HepG2 (cell line): ENCODE data around the gene IPP. TPM values are rescaled to one million over a fixed set of nuclear protein-coding genes. Genes with fewer than 3 reads are reported as not detected.

Experiments
- AGO2 ChIP-seq: fragments of 200-400 bp; formaldehyde crosslinking; optimal IDR thresholded peaks from 2 replicates; pipeline ENCODE3; 2017; ENCODE audit warnings: mild to moderate bottlenecking, low read depth, low read length, moderate library complexity
- ASH2L ChIP-seq: fragments of 300-600, 200-600 bp; sonication (generic); IDR thresholded peaks from 2 replicates; pipeline ENCODE4 v1.7.0; 2017; ENCODE audit warnings: low read depth, mild to moderate bottlenecking, moderate library complexity, mixed read lengths, low read length; ENCODE audit not compliant: insufficient read length
- ATF2 ChIP-seq: sonication (generic); formaldehyde crosslinking; IDR thresholded peaks from 2 replicates; pipeline ENCODE4 v1.4.0; 2020; ENCODE audit warnings: missing genetic modification reagents
- BCL6 ChIP-seq: IDR thresholded peaks from 2 replicates; pipeline ENCODE4 v1.6.1; 2016; ENCODE audit warnings: missing genetic modification reagents, missing compliant biosample characterization
- DR1 ChIP-seq: sonication (generic); formaldehyde crosslinking; IDR thresholded peaks from 2 replicates; pipeline ENCODE4 v1.8.0; 2021; ENCODE audit warnings: mild to moderate bottlenecking, missing genetic modification reagents, inconsistent platforms
- KAT8 ChIP-seq: IDR thresholded peaks from 2 replicates; pipeline ENCODE4 v1.6.1; 2016; ENCODE audit warnings: missing genetic modification reagents, missing compliant biosample characterization
- KLF13 ChIP-seq: sonication (generic); formaldehyde crosslinking; IDR thresholded peaks from 2 replicates; pipeline ENCODE4 v1.4.0; 2020; ENCODE audit warnings: mild to moderate bottlenecking, missing genetic modification reagents
- MTF1 ChIP-seq: sonication (generic); formaldehyde crosslinking; IDR thresholded peaks from 2 replicates; pipeline ENCODE4 v1.5.0; 2020; ENCODE audit warnings: missing genetic modification reagents
- PAF1 ChIP-seq: IDR thresholded peaks from 2 replicates; pipeline ENCODE4 v1.6.1; 2016; ENCODE audit warnings: missing genetic modification reagents, missing compliant biosample characterization
- PHF21A ChIP-seq: sonication (generic); formaldehyde crosslinking; IDR thresholded peaks from 2 replicates; pipeline ENCODE4 v1.5.0; 2020; ENCODE audit warnings: mild to moderate bottlenecking, missing genetic modification reagents
- PHF5A ChIP-seq: IDR thresholded peaks from one replicate; pipeline ENCODE4 v1.6.1; 2018; ENCODE audit warnings: low read depth, missing genetic modification reagents; ENCODE audit not compliant: unreplicated experiment
- SAFB2 ChIP-seq: sonication (generic); formaldehyde crosslinking; IDR thresholded peaks from 2 replicates; pipeline ENCODE4 v1.5.1; 2020; ENCODE audit warnings: missing genetic modification reagents, low read depth, mild to moderate bottlenecking, borderline replicate concordance
- SP1 ChIP-seq, 2 experiments: fragments of 450-650 bp in 1 of 2; sonication (generic) in 1 of 2; formaldehyde crosslinking in 1 of 2; IDR thresholded peaks; 2 replicates each; pipeline versions ENCODE4 v1.4.0 to v1.6.1; 2016 to 2020; ENCODE audit warnings: missing genetic modification reagents in 1 of 2
- SPEN ChIP-seq: sonication (generic); formaldehyde crosslinking; IDR thresholded peaks from 2 replicates; pipeline ENCODE4 v1.5.1; 2020; ENCODE audit warnings: low read depth, mild to moderate bottlenecking, missing genetic modification reagents
- STAT5B ChIP-seq: sonication (generic); formaldehyde crosslinking; IDR thresholded peaks from 2 replicates; pipeline ENCODE4 v1.4.0; 2020; ENCODE audit warnings: missing genetic modification reagents
- TARDBP ChIP-seq: sonication (generic); formaldehyde crosslinking; IDR thresholded peaks from 2 replicates; pipeline ENCODE4 v1.8.0; 2022; ENCODE audit warnings: mild to moderate bottlenecking, missing genetic modification reagents
- TCF12 ChIP-seq, 2 experiments: fragments of 450-650 bp in 1 of 2; sonication (generic) in 1 of 2; formaldehyde crosslinking in 1 of 2; IDR thresholded peaks; 2 replicates each; pipeline versions ENCODE4 v1.6.1 to v1.8.0; 2017 to 2022; ENCODE audit warnings: antibody characterized with exemption in 1 of 2, mild to moderate bottlenecking in 1 of 2, missing genetic modification reagents in 1 of 2, moderate library complexity in 1 of 2
- ZBTB42 ChIP-seq: sonication (generic); formaldehyde crosslinking; IDR thresholded peaks from 2 replicates; pipeline ENCODE4 v1.5.0; 2020; ENCODE audit warnings: mild to moderate bottlenecking, missing genetic modification reagents
- ZNF224 ChIP-seq: sonication (generic); formaldehyde crosslinking; IDR thresholded peaks from 2 replicates; pipeline ENCODE4 v1.5.0; 2020; ENCODE audit warnings: mild to moderate bottlenecking, missing genetic modification reagents
- ZNF256 ChIP-seq: sonication (generic); formaldehyde crosslinking; conservative IDR thresholded peaks from 2 replicates; pipeline ENCODE4 v1.4.0; 2020; ENCODE audit warnings: missing genetic modification reagents
- ZNF503 ChIP-seq: sonication (generic); formaldehyde crosslinking; IDR thresholded peaks from 2 replicates; pipeline ENCODE4 v1.4.0; 2020; ENCODE audit warnings: missing genetic modification reagents
- ZNF510 ChIP-seq: sonication (generic); formaldehyde crosslinking; IDR thresholded peaks from 2 replicates; pipeline ENCODE4 v1.4.0; 2020; ENCODE audit warnings: low read depth, mild to moderate bottlenecking, missing genetic modification reagents
- ZNF569 ChIP-seq: sonication (generic); formaldehyde crosslinking; IDR thresholded peaks from 2 replicates; pipeline ENCODE4 v1.5.0; 2020; ENCODE audit warnings: mild to moderate bottlenecking, missing genetic modification reagents, moderate library complexity, borderline replicate concordance
- ZNF619 ChIP-seq: sonication (generic); formaldehyde crosslinking; IDR thresholded peaks from 2 replicates; pipeline ENCODE4 v1.4.0; 2020; ENCODE audit warnings: mild to moderate bottlenecking, missing genetic modification reagents
- ZSCAN9 ChIP-seq: IDR thresholded peaks from 2 replicates; pipeline ENCODE4 v1.6.1; 2016; ENCODE audit warnings: borderline replicate concordance
- polyA plus RNA-seq, 8 experiments: library from polyadenylated mRNA; depleted of rRNA in 3 of 8; stranded (reverse) in 7 of 8; unstranded in 1 of 8; fragments of >200 nt; fragmentation: Illumina TruSeq in 4 of 8; extraction: Trizol in 4 of 8; gene quantifications; 2 replicates each; pipeline versions ENCODE4 v1.2.1 to v1.2.3, GENCODE V29; 2011 to 2016; ENCODE audit warnings: low read depth in 4 of 8, missing spikeins in 1 of 8, mixed read lengths in 1 of 8; ENCODE audit not compliant: insufficient read depth in 1 of 8
- total RNA-seq, 5 experiments: library from RNA; depleted of rRNA; stranded (reverse); fragments of >200 nt; fragmentation: Illumina TruSeq; extraction: Trizol; gene quantifications; 2 replicates each; pipeline ENCODE4 v1.2.3, GENCODE V29; 2016; ENCODE audit warnings: low read depth in 1 of 5
- TF ChIP-seq, protein P1 (sequence below): sonication (generic); formaldehyde crosslinking; IDR thresholded peaks from 2 replicates; pipeline ENCODE4 v1.4.0; 2020; ENCODE audit warnings: mild to moderate bottlenecking, missing genetic modification reagents

IPP gene
- total and polyA plus RNA-seq, 2 of the 13 experiments (the other 11 are each of a cell fraction or from before 2014, with no cell fraction given) = 3.0 to 9.7 TPM

- TF ChIP-seq ZNF503 (CRISPR knock-in tag) (peak; percentile 77; the same call in 1 of the 2 replicates), KAT8 (CRISPR knock-in tag) (peak; percentile 92), PHF5A (CRISPR knock-in tag) (peak; percentile 40), TCF12 (IDR thresholded peaks at IDR 0.05) (no peak), TCF12 (CRISPR knock-in tag; IDR thresholded peaks at IDR 0.05) (no peak), AGO2 (no peak), PAF1 (CRISPR knock-in tag) (no peak), PHF21A (CRISPR knock-in tag) (peak; percentile 61; the same call in 1 of the 2 replicates), SP1 (IDR thresholded peaks at IDR 0.05) (no peak), SP1 (CRISPR knock-in tag; IDR thresholded peaks at IDR 0.05) (peak; percentile 41; the same call in 1 of the 2 replicates), BCL6 (CRISPR knock-in tag) (peak; percentile 26; the same call in 1 of the 2 replicates), MTF1 (CRISPR knock-in tag) (no peak), ZNF510 (CRISPR knock-in tag) (no peak; the same call in 1 of the 2 replicates), SPEN (CRISPR knock-in tag) (peak; percentile 67; the same call in 1 of the 2 replicates), ATF2 (CRISPR knock-in tag) (peak; percentile 59; the same call in 1 of the 2 replicates), ASH2L (no peak), ZNF224 (CRISPR knock-in tag) (no peak), TARDBP (CRISPR knock-in tag) (peak; percentile 88), ZNF256 (CRISPR knock-in tag) (no peak), KLF13 (CRISPR knock-in tag) (no peak), ZNF619 (no peak), DR1 (CRISPR knock-in tag) (peak; percentile 71), ZNF569 (CRISPR knock-in tag) (no peak), ZSCAN9 (peak; percentile 84; the same call in 1 of the 2 replicates), ZBTB42 (CRISPR knock-in tag) (peak; percentile 95; the same call in 1 of the 2 replicates), SAFB2 (CRISPR knock-in tag) (no peak; the same call in 1 of the 2 replicates), STAT5B (no peak)
- TF ChIP-seq, protein P1, sequence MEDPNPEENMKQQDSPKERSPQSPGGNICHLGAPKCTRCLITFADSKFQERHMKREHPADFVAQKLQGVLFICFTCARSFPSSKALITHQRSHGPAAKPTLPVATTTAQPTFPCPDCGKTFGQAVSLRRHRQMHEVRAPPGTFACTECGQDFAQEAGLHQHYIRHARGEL = no peak
Observed at GRCh38 chr1:45687754-45688740, 62.4 kb downstream of the IPP start, which contains the start of gene TMEM69 (continued).
